Fibroblast of lung (primary cell): Measurements from ENCODE around the gene ZNF804B.

ENCODE experiments used
- EZH2 ChIP-seq: IDR thresholded peaks from 2 replicates; pipeline ENCODE4 v1.5.1; 2012; ENCODE audit warnings: low read length, control low read depth, mild to moderate bottlenecking; ENCODE audit errors: missing control alignments
- TF ChIP-seq, protein P1 (sequence below), 2 donors: IDR thresholded peaks in 1 of 2; conservative IDR thresholded peaks in 1 of 2; 1 replicate in 1 of 2; 2 replicates in 1 of 2; pipeline ENCODE4 v1.5.1; 2011 to 2012; ENCODE audit warnings: low read length in 2 of 2, control low read depth in 1 of 2, inconsistent platforms in 1 of 2, low read depth in 1 of 2, mild to moderate bottlenecking in 1 of 2

DNA sequence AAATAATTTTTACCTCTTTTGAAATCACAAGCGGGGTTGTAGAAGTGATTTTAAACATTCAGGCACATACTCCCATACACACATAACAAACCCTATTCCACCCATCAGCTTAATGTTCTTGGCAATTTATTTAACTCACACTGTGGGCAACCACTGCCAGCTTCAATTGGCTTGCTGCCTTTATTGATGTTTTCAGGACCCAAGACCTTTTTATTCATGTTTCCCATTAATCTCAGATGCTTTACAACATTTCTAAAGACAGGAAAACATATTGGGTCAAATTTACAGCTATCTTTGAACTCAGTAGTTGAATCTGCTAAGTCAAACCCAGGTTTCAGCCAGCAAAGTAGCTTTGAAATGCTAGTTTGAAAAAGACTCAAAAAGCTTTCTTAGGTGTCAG, 109.0 kb downstream of the ZNF804B start:
- TF ChIP-seq, protein P1, sequence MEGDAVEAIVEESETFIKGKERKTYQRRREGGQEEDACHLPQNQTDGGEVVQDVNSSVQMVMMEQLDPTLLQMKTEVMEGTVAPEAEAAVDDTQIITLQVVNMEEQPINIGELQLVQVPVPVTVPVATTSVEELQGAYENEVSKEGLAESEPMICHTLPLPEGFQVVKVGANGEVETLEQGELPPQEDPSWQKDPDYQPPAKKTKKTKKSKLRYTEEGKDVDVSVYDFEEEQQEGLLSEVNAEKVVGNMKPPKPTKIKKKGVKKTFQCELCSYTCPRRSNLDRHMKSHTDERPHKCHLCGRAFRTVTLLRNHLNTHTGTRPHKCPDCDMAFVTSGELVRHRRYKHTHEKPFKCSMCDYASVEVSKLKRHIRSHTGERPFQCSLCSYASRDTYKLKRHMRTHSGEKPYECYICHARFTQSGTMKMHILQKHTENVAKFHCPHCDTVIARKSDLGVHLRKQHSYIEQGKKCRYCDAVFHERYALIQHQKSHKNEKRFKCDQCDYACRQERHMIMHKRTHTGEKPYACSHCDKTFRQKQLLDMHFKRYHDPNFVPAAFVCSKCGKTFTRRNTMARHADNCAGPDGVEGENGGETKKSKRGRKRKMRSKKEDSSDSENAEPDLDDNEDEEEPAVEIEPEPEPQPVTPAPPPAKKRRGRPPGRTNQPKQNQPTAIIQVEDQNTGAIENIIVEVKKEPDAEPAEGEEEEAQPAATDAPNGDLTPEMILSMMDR (conservative IDR thresholded peaks at IDR 0.05 in 1 of 2, IDR thresholded peaks at IDR 0.05 in 1 of 2; ENCODE audit: low read depth in 1 of 2, low read length in 2 of 2): no peak
- no peak for TF ChIP-seq EZH2
